Measurements from ENCODE around the gene TSPOAP1.

GRCh38 chr17:58268774-58269556, 59.6 kb downstream of the TSPOAP1 start:
- TF ChIP-seq POLR2AphosphoS2 (conservative IDR thresholded peaks at IDR 0.05; ENCODE audit: low read length) (no peak), POLR2A (IDR thresholded peaks at IDR 0.05; ENCODE audit: low read length) (no peak), CTCF (IDR thresholded peaks at IDR 0.05) (no peak), MAX (IDR thresholded peaks at IDR 0.05) (no peak), EP300 (IDR thresholded peaks at IDR 0.05) (no peak)
